GM21825 (cell line): ENCODE measurements around the gene RS1.

Source experiments
- ATAC-seq: cut with Tn5 transposase; IDR thresholded peaks from one replicate; pipeline ENCODE4 v1.9.1; 2021; ENCODE audit warnings: mild to moderate bottlenecking, moderate library complexity; ENCODE audit not compliant: unreplicated experiment

The RS1 gene

DNA sequence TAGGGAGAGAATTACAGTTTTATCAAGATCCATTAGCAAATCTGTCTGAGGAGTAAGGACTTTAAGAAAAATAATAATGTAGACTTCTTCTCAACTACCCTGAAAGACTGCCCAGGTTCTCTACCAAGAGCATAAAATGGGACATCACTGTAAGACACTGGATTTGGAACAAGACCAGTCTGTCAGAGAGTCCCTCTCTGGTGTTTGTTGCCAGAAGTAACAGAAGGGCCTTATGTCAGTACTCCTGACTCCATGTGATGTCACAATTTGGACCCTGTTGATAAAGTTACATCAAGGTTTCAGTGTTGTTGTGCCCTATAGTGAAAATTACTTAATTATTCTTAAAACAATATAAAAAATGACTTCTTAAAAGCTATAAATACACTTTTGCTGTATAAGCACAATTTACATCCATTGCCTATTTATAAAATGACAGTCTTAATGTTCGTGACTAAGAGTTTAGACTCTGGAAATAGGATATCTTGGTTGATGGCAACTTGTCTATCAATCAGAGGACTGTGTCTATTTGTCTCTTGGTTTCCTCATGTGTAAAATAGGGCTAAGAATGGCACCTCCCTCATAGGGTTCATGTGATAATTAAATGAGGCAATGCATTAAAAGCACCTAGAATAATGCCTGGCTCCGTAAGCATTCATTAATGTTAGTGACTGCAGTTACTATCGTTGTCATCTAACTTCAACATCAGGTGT is 57.8 kb downstream of the RS1 start:
- no peak for ATAC-seq

DNA sequence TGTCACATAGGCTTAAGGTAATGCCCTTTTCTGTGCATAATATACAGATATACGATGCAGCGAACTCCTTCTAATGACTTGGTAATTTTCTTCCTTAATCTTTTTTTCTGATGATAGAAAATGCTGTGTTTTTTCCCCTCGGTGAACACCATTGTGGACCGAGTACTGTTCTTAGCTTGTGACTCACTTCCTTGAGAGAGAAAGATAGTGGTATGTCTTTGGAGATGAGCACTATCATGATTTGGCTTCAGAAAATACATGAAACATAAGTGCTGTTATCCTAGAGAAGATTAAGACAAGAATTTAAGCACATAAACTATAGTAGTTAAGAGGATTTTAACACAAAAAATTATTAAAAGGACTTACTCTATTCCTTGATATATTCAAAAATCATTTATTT is 63.9 kb downstream of the RS1 start:
- no peak for ATAC-seq

GRCh38 chrX:18598413-18598812 is 73.5 kb downstream of the RS1 start:
- ATAC-seq, result no peak

GRCh38 chrX:18596096-18596495 is 75.8 kb downstream of the RS1 start:
- ATAC-seq, result no peak

- no peak for ATAC-seq
Measured at GRCh38 chrX:18594079-18594478, 77.8 kb downstream of the RS1 start.

DNA sequence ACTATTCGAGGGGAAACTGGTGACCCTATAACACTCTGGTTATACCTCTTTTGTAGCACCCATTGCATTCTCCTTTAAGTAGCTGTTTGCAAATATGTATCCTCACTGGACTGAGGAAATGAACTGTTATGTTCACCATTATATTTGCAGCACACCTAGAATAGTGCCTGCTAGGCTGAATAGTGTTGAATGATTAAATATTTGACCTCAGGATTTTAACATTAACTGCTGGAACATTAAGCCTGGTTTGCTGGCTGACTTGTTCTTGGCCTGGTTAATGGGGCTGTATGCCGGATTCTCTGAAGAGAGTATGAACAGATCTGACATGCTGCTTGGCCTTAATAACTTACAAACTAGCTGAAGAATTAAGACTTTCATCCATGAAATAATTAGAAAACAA is 80.1 kb downstream of the RS1 start:
- no peak for ATAC-seq
